Body of pancreas (tissue), 4 donors: ENCODE results near the gene GNG3. TPM values are rescaled to one million over a fixed set of nuclear protein-coding genes. Genes with fewer than 3 reads are reported as not detected.

Experiments
- ATAC-seq: fragments of 150-250 bp; one replicate; pipeline ENCODE4 v1.9.1; 2016
- DNase-seq, 4 donors: peaks; one replicate each; pipeline ENCODE4 v3.0.0-alpha.2; 2019
- H3K27ac ChIP-seq, 4 donors: fragments of 200-600 bp; sonication (generic); 1 replicate in 3 of 4; 2 replicates in 1 of 4; pipeline versions ENCODE4 v1.5.1 to v1.6.1; 2016 to 2019; ENCODE audit warnings: mild to moderate bottlenecking in 1 of 4, mixed read lengths in 1 of 4, moderate library complexity in 1 of 4
- H3K27me3 ChIP-seq, 2 donors: fragments of 200-600 bp; sonication (generic); one replicate each; pipeline ENCODE4 v1.6.0; 2016; ENCODE audit warnings: mild to moderate bottlenecking in 1 of 2
- H3K36me3 ChIP-seq, 2 donors: fragments of 200-600 bp; sonication (generic); replicated peaks in 1 of 2; 2 replicates each; pipeline ENCODE4 v1.5.1; 2016; ENCODE audit warnings: low read depth in 2 of 2; ENCODE audit not compliant: insufficient read depth in 1 of 2
- H3K4me1 ChIP-seq: fragments of 200-600 bp; sonication (generic); one replicate; pipeline ENCODE4 v1.6.0; 2016
- H3K4me3 ChIP-seq, 2 donors: fragments of 200-600 bp; sonication (generic); 1 replicate in 1 of 2; 2 replicates in 1 of 2; pipeline ENCODE4 v1.5.1; 2016 to 2019
- H3K9me3 ChIP-seq, 3 donors: fragments of 200-600 bp; sonication (generic); 1 replicate in 2 of 3; 2 replicates in 1 of 3; pipeline ENCODE4 v1.5.1; 2016
- CTCF ChIP-seq, 7 experiments: fragments of 450-650 bp in 4 of 7; fragments of 200-600 bp in 3 of 7; sonication (generic) in 3 of 7; IDR thresholded peaks; one replicate each; pipeline ENCODE4 v1.5.1; 2016 to 2019; ENCODE audit warnings: antibody characterized with exemption in 7 of 7
- POLR2A ChIP-seq, 3 donors: fragments of 450-650 bp; IDR thresholded peaks; one replicate each; pipeline ENCODE4 v1.6.1; 2016; ENCODE audit warnings: antibody characterized with exemption in 3 of 3, mild to moderate bottlenecking in 2 of 3
- WGBS, 2 donors: methylation state at CpG; one replicate each; pipeline ENCODE4 v1.1.5; 2017; 5-methylcytosine and 5-hydroxymethylcytosine counted together
- intact Hi-C: fragments of 100-400 bp; cut with DNase I; formaldehyde crosslinking; loops from one replicate; pipeline ENCODE4 v1.15.1; 2023
- total RNA-seq, 2 donors: library from RNA; depleted of rRNA; stranded (reverse); fragments of >200 nt; gene quantifications; one replicate each; pipeline ENCODE4 v1.1.0, GENCODE V29; 2016

Gene GNG3
- total RNA-seq, 2 donors from 2014 or later: 1.0 TPM; not detected in 1

- Histone ChIP-seq H3K27me3 (no peaks in the 10 kb centered on the region), H3K36me3 (peaks cover 0 to 5% of the 10 kb centered on the region in 2 donors), H3K4me1 (peaks cover 50% of the 10 kb centered on the region), H3K9me3 (no peaks in the 10 kb centered on the region), H3K4me3 (peak overlapping the region; percentile 57 to 89), H3K27ac (peak overlapping the region in 1 of 4 donors; percentile 82)
- intact Hi-C loops: no loop called here
- ATAC-seq: no peak
- DNase-seq: no peak
- 62 to 76% methylated on average over 15 of the region's 15 CpGs for WGBS, 2 donors
- TF ChIP-seq POLR2A (IDR thresholded peaks at IDR 0.05) (no peak), CTCF (IDR thresholded peaks at IDR 0.05) (no peak)
Observed at GRCh38 chr11:62677714-62678113, 29.8 kb upstream of the GNG3 start.

- DNase-seq (no peak), ATAC-seq (no peak)
- H3K27ac ChIP-seq: peak overlapping the region; percentile 81 to 92 (median 83)
- intact Hi-C loops: no loop called here
- H3K4me3 ChIP-seq: peak overlapping the region; percentile 57 to 89
- H3K4me1 ChIP-seq: peaks cover 44% of the 10 kb centered on the region
- H3K27me3 ChIP-seq: no peaks in the 10 kb centered on the region
- no peaks in the 10 kb centered on the region for H3K9me3 ChIP-seq
- peaks cover 0 to 5% of the 10 kb centered on the region in 2 donors for H3K36me3 ChIP-seq
- WGBS, 2 donors: 2% methylated on average over 8 to 16 of the region's 16 CpGs
- TF ChIP-seq CTCF (IDR thresholded peaks at IDR 0.05) (no peak), POLR2A (IDR thresholded peaks at IDR 0.05) (no peak)
Observed at GRCh38 chr11:62678433-62678769, 29.1 kb upstream of the GNG3 start.

- 7 to 51% methylated on average over 7 to 55 of the region's 55 CpGs for WGBS, 2 donors
- Histone ChIP-seq H3K9me3 (no peaks in the 10 kb centered on the region), H3K27me3 (no peaks in the 10 kb centered on the region), H3K4me3 (peak within 1 kb of the TSS; percentile 57 to 89), H3K4me1 (peaks cover 37% of the 10 kb centered on the region), H3K27ac (peak within 1 kb of the TSS; percentile 81 to 92 (median 83)), H3K36me3 (peaks cover 0 to 5% of the 10 kb centered on the region in 2 donors)
- intact Hi-C loops: no loop called here
- TF ChIP-seq POLR2A (IDR thresholded peaks at IDR 0.05): peak; percentile 37 to 77 (median 71)
- TF ChIP-seq CTCF (IDR thresholded peaks at IDR 0.05): no peak
- ATAC-seq (peak; percentile 86), DNase-seq (peak; percentile 83 to 90 (median 86))
Observed at GRCh38 chr11:62678770-62679696, 28.4 kb upstream of the GNG3 start, which contains the start of gene UBXN1. TSS of gene UBXN1 (minus strand) at chr11:62679073. CDS start at chr11:62678923, 150 bp downstream.

- no peaks in the 10 kb centered on the region for H3K27me3 ChIP-seq
- H3K9me3 ChIP-seq: no peaks in the 10 kb centered on the region
- peaks cover 0 to 5% of the 10 kb centered on the region in 2 donors for H3K36me3 ChIP-seq
- ATAC-seq (peak; percentile 77), DNase-seq (peak; percentile 52 to 76 (median 69))
- intact Hi-C loops: no loop called here
- TF ChIP-seq POLR2A (IDR thresholded peaks at IDR 0.05): no peak
- peak; percentile 27 to 73 (median 63) for TF ChIP-seq CTCF (IDR thresholded peaks at IDR 0.05)
- H3K4me1 ChIP-seq: peaks cover 37% of the 10 kb centered on the region
- peak overlapping the region in 2 of 4 donors; percentile 34 to 45 for H3K27ac ChIP-seq
- 28 to 31% methylated on average over 4 of the region's 4 CpGs for WGBS, 2 donors
- H3K4me3 ChIP-seq: no peak overlapping the region
Observed at GRCh38 chr11:62680825-62681240, 26.6 kb upstream of the GNG3 start.
